GM21529 (cell line): ENCODE measurements around the gene TLR6.
"Not testable (repeated sequence)": the region's sequence is repeated elsewhere in the genome, so short reads cannot be mapped to it uniquely, and the experiment has no call there.

ENCODE experiments used
- ATAC-seq: cut with Tn5 transposase; IDR thresholded peaks from one replicate; pipeline ENCODE4 v1.9.1; 2021; ENCODE audit not compliant: unreplicated experiment

TLR6 gene

DNA sequence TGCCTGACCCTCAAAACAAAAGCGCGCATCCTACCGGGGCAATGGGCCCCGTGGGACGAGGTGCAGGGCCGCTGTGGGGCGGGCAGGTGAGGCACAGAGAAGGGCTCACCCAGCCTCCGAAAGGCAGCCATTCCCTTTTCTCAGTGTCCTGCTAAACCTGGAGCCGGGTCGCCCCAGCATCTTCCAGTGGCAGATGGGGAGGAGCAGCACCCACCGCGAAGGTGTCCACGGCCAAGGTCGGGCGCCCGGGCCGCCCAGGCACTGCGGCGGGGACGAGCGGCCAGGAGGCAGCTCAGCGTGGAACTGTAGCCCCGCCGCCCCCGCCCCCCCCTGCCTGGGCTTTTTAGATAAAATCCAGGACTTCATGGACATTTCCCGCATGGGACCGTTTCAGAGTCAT lies 32.9 kb downstream of the TLR6 start:
- ATAC-seq, result no peak

DNA sequence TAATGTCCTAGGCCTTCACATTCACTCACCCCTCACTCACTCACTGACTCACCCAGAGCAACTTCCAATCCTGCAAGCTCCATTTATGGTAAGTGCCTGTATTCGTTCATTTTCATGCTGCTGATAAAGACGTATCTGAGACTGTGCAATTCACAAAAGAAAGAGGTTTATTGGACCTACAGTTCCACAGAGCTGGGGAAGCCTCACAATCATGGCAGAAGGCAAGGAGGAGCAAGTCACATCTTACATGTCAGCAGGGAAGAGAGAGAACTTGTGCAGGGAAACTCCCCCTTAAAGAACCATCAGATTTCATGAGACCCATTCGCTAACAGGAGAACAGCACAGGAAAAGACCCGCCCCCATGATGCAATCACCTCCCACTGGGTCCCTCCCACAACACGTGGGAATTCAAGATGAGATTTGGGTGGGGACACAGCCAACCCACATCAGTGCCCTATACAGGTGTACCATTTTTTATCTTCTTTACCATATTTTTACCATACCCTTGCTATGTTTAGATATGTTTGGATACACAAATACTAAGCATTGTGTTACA lies 33.8 kb downstream of the TLR6 start:
- ATAC-seq, result no peak

DNA sequence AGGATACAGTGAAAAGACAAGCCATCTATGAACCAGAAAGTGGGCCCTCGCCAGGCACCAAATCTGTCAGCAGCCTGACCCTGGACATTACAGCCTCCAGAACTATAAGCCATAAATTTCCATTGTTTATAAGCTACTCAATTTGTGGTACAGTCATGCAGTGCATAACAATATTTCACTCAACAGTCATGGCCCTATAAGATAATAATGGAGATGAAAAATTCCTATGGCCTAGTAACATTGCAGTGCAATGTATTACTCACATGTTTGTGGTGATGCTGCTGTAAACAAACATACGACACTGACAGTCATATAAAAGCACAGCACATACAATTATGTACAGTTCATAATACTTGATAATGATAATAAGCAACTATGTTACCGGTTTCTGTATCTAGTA lies 34.9 kb downstream of the TLR6 start:
- ATAC-seq, result no peak

DNA sequence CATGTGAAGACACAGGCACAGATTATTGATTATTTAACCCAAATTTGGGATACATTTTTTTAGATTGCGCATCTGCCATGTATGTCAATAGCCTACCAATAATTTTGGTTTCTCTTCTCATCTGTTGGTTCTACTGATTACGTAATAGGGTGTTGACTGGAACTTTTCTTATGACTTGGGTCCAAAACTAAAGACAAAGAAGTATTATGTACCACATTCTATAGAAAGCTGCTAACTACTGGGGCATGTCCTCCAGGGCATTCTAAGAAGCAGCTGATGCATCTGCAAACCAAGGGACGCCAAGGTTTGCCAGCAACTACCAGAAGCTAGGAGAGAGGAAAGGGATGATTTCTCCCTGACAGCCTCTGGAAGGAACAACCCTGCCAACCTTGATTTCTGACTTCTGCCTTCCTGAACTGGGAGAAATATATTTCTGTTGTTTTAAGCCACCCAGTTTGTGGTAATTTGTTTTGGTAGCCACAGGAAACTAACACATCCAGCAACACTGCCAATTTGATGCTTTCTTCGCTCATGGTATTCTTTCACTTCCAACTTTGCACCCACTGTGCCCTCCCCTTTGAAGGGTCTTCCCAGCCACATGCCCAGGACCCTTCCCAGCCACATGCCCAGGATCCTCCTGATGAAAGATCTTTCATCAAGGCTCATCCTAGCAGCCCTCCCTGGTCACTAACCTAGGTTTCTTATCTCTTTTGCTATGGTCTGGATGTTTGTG lies 36.1 kb downstream of the TLR6 start:
- peak; percentile 54 for ATAC-seq

DNA sequence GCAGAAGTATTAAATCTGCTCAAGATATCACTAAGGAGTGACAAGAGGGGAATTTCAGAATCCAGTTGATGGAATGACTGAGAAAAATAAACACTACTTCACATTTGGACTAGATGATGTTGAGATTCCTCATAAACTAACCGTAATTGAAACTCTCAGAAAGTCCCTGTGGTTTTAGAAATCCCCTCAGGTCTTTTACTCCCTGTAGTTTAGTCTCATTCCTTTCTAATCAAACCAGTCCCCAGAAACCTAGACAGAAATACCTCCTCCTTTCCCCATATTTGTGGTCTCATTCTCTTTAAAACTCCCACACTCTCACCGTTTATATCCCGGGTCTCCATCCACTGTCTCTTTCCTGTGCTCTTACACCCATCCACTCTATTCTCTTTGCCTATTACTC lies 37.0 kb downstream of the TLR6 start:
- no peak for ATAC-seq

DNA sequence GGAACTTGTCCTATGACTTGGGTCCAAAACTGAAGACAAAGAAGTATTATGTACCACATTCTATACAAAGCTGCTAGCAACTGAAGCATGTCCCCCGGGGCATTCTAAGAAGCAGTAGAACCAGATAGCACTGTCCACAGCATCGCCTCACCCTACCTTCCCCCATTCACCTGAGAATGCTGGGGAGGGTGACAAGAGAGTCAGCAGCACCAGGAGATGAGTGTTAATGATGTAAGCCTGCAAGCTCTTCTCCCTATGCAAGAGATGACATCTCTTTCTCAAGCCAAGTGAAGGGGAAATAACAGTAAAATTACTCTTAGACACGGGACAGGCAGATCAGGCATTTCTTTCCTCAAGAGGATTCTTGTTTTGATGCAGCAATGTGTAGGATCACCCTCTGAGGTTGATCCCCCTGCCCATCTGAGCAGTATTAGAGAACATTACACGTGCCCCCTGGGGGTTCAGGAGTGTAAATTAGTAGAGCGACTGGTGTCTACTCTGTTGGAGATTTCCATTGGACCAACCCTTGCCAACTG lies 38.1 kb downstream of the TLR6 start:
- ATAC-seq, result peak; percentile 52

DNA sequence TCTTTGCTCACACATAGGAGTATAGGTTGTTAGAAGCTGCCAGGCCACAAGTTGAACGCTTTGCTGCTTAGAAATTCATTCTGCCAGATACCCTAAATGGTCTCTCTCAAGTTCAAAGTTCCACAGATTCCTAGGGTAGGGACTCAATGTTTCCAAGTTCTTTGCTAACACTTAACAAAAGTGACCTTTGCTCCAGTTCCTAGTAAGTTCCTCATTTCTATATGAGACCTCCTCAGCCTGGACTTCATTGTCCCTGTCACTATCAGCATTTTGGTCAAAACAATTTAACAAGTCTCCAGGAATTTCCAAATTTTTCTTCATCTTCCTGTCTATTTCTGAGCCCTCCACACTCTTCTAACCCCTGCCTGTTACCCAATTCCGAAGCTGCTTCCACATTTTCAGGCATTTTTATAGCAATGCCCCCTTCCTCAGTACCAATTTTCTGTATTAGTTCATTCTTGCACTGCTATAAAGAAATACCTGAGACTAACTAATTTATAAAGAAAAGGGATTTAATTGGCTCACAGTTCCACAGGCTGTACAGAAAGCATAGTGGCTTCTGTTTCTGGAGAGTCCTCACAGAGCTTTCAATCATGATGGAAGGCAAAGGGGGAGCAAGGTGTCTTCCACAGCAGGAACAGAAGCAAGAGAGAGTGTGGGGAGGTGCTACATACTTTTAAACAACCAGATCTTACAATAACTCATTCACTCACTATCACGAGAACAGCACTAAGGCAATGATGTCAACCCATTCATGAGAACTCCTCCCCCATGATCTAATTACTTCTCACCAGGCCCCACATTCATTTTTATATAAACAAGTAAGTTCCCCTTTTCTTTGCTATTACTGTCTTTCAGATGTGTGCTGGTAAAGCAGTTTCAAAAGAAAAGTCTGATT lies 40.5 kb downstream of the TLR6 start:
- ATAC-seq, result no peak

DNA sequence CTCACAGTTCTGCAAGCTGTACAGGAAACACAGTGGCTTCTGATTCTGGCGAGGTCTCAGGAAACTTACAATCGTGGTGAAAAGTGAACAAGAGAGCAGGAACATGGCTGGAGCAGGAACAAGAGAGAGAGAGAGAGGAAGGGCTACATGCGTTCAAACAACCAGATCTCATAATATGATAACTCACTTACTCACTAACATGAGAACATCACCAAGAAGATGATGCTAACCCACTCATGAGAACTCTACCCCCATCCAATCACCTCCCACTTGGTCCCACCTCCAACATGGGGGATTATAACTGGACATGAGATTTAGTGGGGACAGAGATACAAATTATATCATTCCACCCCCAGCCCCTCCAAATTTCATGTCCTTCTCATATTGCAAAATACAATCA lies 42.2 kb downstream of the TLR6 start:
- no peak for ATAC-seq

DNA sequence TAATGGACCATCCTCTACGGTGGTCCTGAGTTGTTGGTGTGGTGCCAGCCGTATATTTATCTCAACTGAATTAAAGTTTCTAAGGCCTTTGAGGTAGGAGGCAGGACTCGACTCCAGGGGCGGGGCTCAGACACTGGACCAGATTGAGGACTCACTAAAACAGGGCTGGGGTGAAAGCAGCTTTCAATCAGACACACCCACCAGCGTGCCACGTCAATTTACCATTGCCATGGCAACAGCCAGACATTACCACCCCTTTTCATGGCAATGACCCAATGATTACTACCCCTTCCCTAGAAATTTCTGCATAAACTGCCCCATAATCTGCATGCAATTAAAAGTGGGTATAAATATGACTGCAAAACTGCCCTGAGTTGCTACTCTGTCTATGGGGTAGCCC lies 45.3 kb downstream of the TLR6 start:
- no peak for ATAC-seq

DNA sequence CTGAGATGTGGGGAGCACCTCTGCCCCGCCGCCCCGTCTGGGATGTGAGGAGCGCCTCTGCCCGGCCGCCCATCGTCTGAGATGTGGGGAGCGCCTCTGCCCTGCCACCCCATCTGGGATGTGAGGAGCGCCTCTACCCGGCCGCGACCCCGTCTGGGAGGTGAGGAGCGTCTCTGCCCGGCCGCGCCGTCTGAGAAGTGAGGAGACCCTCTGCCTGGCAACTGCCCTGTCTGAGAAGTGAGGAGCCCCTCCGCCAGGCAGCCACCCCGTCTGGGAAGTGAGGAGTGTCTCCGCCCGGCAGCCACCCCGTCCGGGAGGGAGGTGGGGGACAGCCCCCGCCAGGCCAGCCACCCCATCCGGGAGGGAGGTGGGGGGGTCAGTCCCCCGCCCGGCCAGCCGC lies 49.2 kb downstream of the TLR6 start:
- not testable (repeated sequence) for ATAC-seq

DNA sequence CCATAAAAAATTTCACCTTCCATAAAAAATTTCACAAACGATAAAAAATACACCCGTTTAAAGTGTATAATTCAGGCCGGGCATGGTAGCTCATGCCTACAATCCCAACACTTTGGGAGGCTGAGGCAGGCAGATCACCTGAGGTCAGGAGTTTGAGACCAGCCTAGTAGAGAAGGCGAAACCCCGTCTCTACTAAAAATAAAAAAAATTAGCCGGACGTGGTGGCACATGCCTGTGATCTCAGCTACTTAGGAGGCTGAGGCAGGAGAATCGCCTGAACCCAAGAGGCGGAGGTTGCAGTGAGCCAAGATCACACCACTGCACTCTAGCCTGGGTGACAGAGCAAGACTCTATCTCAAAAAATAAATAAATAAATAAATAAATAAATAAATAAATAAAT lies 50.4 kb downstream of the TLR6 start:
- ATAC-seq, result not testable (repeated sequence)

DNA sequence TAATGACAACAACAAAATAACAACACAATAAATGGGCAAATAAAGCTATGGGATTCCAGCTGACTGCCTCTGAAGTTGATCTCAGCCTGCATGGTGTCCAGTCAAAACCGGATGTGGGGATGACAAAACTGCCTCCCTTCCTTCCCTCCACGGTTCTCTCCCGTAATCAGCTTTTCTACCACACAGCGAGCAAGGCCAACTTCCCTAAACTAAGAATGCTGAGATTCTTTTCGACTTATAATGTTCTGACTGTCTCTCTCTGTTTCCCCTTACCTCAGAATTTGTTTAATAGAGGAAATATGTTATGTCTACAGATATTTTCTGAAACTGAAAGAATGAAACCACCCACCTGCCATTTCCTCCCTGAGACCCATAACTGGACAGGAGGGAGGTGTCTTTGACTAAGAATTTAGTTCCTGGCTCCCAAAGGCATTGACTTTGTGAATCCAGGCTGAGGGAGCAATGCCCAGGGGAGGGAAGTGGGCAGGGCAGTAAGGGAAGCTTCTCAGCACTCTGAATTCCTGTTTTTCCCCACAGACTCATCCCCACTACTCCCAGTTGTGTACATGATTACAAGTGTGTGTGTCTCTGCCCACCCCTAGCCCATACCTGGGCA lies 51.0 kb downstream of the TLR6 start:
- peak; percentile 78 for ATAC-seq

DNA sequence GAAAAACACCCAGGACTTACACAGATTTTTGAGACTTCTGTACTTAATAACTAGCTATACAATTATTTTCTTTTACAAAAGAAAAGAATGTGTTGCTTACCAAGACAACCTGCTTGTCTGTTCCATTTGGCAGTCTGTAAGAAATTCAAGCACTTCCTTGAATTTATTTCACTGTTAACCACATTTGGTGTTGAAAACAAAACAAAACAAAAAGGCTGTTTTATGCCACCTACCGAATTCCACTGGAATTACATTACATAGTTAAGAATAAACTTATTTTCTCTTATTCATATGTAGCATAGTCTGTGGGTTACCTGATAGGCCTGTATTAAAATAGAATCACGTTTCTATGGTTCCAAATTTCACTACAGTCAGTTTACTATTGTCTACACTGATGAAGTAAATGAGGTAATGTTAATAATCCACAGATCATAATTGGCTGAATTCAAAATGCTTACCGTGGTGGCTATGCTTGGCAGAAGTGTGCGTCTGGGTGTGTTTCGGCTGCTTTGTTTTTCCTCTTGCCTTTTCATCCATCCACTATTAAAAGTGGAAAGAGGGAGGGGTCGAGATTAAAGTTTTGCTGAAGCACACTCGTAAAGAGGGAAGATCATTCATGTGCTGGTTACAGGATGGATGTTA lies 51.8 kb downstream of the TLR6 start, which contains the start of gene TLR1:
TLR1 (minus strand) TSS at position 138 of the 642 bp plus-strand sequence. CDS start 5,960 bp downstream, outside the sequence.
- no peak for ATAC-seq

DNA sequence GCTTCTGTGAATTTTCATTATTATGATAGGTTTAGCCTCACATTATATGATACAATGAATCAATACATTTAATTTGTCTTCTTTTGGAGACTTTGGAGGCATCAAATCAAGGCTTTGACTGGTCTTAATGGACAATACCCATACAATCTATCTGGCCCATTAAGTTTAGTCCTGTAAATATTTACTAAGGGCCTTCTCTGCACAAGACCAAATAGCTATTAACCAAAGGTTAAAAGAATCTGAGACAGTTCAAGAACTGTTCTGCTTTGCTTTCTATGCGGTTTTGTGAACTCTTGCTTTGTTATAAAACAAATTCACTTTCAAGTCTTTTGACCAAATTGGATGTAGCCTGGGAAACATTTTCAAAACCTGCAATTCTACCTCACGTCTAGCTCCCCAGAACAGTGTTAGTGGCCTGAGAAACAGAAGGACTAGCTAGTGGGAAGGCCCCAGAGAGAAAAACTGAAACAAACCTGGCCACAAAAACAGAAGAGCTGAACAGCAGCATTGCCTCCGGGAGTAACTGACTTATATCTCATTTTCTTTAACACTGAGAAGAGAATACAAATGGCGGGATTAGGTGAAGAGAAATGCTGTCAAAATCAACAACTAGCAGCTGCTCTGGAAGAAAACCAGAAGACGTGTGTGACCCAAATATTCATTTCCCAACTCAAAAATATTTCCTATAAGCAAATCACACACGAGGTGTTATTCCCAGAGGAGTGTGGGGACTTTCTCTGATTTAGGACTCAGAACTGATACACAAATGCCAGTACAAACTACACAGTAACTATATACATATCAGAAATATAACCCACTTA lies 52.6 kb downstream of the TLR6 start:
- peak; percentile 62 for ATAC-seq

DNA sequence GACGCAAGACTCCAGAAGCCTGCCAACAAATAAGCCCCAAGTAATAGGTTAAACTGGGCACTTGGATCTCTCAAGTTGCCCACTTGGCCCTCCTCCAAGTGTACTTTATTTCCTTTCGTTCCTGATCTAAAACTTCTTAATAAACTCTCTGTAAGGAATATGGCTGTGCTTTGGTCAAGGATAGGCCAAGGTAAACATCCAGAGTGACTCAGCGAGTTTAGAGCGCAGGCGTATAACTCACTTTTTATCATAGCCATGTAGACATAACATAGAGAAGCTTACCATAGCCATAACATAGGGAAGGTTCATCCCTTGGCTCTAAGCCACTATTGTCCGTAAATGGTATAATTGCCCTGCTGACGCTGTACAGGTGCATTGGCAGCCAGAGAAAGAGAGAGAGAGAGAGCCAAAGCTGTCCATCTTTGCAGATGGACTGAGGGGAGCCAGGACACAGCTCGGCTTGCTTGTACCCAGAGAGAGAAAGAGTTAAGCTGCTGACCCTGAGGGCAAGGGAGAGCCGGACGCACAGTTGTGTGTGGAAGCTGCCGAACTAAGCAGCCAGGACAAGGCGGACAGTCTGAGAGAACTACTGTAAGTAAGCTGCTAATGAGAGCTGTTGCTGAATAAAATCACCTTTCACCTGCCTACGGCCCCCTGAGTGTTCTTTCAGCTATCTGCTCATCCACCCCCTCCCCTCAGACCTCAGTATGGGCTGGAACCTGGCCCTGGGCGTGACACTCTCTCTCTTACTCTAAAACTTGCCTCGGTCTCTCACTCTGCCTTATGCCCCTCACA lies 53.9 kb downstream of the TLR6 start:
- no peak for ATAC-seq

DNA sequence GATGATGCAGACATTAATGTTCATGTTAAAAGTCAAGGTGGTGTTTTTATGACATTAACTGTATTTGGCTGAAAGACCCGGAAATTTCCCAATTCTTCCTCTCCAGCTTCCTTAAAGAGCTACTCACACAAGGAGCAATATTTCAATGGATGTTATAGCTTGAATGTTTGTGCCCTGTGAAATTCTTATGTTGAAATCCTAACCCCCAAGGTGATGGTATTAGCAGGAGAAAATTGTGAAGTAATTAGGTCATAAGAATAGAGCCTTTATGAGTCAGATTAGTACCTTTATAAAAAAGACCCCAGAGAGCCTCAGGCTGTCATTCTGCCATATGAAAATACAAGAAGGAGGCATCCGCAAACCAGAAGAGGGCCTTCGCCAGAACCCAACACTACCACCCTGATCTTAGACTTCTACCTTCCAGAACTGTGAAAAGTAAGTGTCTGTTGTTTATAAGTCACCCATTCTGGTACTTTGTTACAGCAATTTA lies 55.6 kb downstream of the TLR6 start:
- ATAC-seq, result no peak

DNA sequence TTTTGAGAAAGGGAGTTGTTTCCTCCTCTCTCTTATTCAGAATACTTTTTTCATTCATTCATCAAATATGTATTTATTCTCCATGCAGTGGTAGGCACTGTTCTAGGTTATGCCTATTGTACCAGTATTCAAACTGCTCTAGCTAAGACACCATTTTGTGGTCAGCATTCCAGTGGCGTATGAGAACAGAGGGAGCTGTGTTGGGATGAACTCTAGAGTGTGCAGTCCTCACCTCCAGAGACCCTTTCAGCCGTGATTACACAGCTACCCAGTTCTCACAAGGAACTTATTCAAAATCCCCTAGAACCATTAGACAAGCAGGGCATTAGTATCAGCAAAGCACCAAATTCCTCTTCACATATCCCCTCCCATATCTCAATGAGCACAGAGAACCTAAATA lies 56.3 kb downstream of the TLR6 start:
- ATAC-seq, result no peak

DNA sequence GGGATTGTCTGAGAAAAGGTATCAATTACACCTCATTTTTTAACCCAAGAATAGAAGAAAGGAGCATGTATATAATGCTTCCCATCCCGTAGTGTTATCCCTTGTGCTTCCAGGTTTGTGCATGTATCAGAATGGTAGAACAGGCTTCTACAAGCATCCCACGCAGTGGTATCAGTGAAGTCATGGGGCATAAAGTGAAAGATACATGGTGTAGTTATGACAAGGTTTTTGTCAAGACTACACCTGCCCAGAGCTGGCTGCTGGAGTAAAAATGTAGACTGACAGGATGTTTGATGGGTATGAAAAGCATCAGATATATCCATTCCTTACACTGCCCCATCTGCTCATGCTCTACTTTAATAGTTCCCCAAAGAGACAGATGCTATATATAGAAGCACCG lies 61.5 kb downstream of the TLR6 start:
- ATAC-seq, result no peak

DNA sequence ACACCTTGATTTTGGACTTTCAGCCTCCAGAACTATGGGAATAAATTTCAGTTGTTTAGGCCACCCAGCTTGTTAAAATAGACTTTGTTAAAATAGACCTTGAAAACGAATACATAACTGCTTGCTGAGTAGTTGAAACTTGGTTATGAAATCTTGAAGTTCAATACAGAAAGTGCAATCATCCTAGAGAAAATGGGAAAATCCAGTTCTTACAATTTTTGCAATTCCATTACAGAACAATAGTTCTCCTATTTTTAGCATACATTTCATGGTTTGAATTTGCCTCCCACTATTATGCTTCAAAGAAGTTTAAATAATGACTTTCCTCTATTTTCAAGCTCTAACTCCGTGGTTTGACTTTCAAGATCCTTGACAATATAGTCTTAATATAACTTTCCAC lies 62.6 kb downstream of the TLR6 start:
- no peak for ATAC-seq
